Esophagus (tissue), 2 donors: Measurements from ENCODE around the gene SAMD5. TPM values are rescaled to one million over a fixed set of nuclear protein-coding genes. Genes with fewer than 3 reads are reported as not detected.

Experiments
- H3K27ac ChIP-seq, 2 donors: one replicate each; pipeline ENCODE4 v1.5.1; 2013; ENCODE audit warnings: low read depth in 2 of 2, mild to moderate bottlenecking in 2 of 2, inconsistent platforms in 1 of 2, low read length in 1 of 2, moderate library complexity in 1 of 2
- H3K27me3 ChIP-seq, 2 donors: one replicate each; pipeline ENCODE4 v1.6.1; 2013; ENCODE audit warnings: low read length in 2 of 2, control low read depth in 1 of 2, mild to moderate bottlenecking in 1 of 2; ENCODE audit not compliant: insufficient read depth in 2 of 2, control insufficient read depth in 1 of 2
- H3K36me3 ChIP-seq, 2 donors: one replicate each; pipeline ENCODE4 v1.6.1; 2013; ENCODE audit warnings: low read length in 1 of 2; ENCODE audit not compliant: control insufficient read depth in 2 of 2, insufficient read depth in 2 of 2
- H3K4me1 ChIP-seq, 2 donors: one replicate each; pipeline ENCODE4 v1.6.1; 2013; ENCODE audit warnings: low read length in 1 of 2; ENCODE audit not compliant: control insufficient read depth in 2 of 2, insufficient read depth in 2 of 2
- H3K4me3 ChIP-seq, 2 donors: one replicate each; pipeline ENCODE4 v1.5.1; 2013; ENCODE audit warnings: low read length in 2 of 2, mild to moderate bottlenecking in 2 of 2, low read depth in 1 of 2, moderate library complexity in 1 of 2
- H3K9me3 ChIP-seq, 2 donors: one replicate each; pipeline ENCODE4 v1.6.1; 2013; ENCODE audit warnings: mild to moderate bottlenecking in 2 of 2, low read depth in 1 of 2, low read length in 1 of 2, moderate library complexity in 1 of 2; ENCODE audit not compliant: control insufficient read depth in 2 of 2, insufficient read depth in 1 of 2
- WGBS, 2 donors: extraction: QIAGEN DNeasy Blood & Tissue Kit; methylation state at CpG; one replicate each; pipeline ENCODE4 v1.1.7; 2013; 5-methylcytosine and 5-hydroxymethylcytosine counted together
- polyA plus RNA-seq, 2 donors: library from polyadenylated mRNA; stranded (reverse); fragments of 200-250 nt; gene quantifications; one replicate each; pipeline ENCODE4 v1.2.3, GENCODE V29; 2013
- donor health status: healthy with polysubstance abuse.
- donor health status: Bipolar disorder and iron deficiency.

Gene SAMD5
- polyA plus RNA-seq, 2 donors, result 7.2 to 7.4 TPM

DNA sequence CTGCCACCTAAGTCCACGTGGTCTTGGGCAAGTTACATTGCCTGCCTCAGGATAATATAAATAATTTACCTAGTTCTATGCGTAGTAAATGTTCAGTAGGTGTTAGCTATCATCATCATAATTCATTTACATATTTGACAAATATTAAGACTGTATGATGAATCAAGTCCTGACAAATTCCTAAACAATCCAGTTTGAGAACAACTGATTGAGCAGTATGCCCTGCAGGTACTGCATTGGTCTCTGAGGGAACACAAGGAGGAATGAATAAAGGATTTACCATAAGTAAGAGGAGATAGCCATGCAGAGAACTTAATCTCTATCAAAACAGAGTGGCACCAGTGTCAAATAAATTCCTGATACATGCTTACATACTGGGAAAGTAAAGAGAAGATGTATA, 70.4 kb downstream of the SAMD5 start:
- no peaks in the 10 kb centered on the region for H3K9me3 ChIP-seq
- 66 to 77% methylated on average over 2 of the region's 2 CpGs for WGBS, 2 donors
- H3K27ac ChIP-seq, result no peak overlapping the region
- H3K27me3 ChIP-seq, result no peaks in the 10 kb centered on the region
- H3K36me3 ChIP-seq, result no peaks in the 10 kb centered on the region
- H3K4me1 ChIP-seq, result no peaks in the 10 kb centered on the region
- no peak overlapping the region for H3K4me3 ChIP-seq

DNA sequence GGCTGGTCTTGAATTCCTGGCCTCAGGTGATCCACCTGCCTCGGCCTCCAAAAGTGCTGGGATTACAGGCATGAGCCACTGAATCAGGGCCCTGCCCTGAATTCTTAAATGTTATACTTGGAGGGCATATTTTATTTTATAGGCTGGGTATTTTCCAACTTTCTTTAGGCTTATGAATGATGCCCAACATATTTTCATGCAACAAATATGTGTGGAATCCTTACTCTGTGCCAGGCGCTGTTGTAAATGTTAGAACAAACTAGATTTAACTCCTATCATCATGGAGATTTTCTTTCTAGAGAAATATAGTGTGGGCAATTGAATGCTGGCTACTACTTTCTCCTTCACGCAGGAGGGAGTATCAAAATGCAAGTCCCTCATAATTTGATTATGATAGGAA, 71.2 kb downstream of the SAMD5 start:
- 70 to 82% methylated on average over 3 of the region's 3 CpGs for WGBS, 2 donors
- Histone ChIP-seq H3K4me3 (no peak overlapping the region), H3K4me1 (no peaks in the 10 kb centered on the region), H3K9me3 (peaks cover 0 to 3% of the 10 kb centered on the region in 2 donors), H3K27ac (no peak overlapping the region), H3K27me3 (no peaks in the 10 kb centered on the region), H3K36me3 (no peaks in the 10 kb centered on the region)

DNA sequence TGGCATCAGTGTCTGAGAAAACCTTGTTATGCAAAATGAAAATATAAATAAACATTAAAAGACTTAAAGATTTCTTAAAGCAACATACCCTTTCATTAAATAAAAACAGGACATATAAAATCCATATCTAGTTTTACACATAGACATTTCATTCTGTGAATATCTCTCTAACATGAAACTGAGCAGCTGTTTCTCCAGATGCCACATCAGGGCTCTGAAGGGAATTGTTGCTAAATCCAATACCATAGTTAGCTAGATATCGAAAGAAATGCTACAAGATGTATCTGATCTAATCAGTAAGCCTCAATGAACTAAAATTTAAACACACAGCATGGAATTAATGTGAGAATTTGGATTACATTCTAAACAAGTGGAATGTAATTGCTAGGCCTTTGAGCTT, 74.5 kb downstream of the SAMD5 start:
- no peaks in the 10 kb centered on the region for H3K27me3 ChIP-seq
- no peaks in the 10 kb centered on the region for H3K36me3 ChIP-seq
- H3K27ac ChIP-seq, result no peak overlapping the region
- H3K9me3 ChIP-seq, result peaks cover 0 to 3% of the 10 kb centered on the region in 2 donors
- 81 to 90% methylated on average over 1 of the region's 1 CpG for WGBS, 2 donors
- peaks cover 0 to 3% of the 10 kb centered on the region in 2 donors for H3K4me1 ChIP-seq
- H3K4me3 ChIP-seq, result no peak overlapping the region

DNA sequence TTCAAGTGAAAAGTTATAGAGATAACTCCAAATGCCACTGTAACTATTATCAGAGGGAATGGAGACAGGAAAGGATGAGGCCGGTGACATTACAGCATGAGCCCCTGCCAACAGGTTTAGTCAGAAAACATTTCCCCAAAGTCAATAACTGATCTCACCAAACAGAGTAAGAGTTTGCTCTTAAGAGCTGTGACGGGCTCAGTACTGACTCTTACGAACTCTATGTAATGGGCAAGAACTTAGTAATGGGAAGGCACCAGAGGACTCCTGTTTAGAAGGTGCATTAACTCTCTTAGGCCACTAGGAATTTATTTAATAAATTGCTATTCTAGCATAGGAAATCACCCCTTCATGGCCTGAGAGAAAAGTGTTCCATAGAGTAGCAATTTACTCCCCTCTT, 76.8 kb downstream of the SAMD5 start:
- 92 to 93% methylated on average over 3 of the region's 3 CpGs for WGBS, 2 donors

DNA sequence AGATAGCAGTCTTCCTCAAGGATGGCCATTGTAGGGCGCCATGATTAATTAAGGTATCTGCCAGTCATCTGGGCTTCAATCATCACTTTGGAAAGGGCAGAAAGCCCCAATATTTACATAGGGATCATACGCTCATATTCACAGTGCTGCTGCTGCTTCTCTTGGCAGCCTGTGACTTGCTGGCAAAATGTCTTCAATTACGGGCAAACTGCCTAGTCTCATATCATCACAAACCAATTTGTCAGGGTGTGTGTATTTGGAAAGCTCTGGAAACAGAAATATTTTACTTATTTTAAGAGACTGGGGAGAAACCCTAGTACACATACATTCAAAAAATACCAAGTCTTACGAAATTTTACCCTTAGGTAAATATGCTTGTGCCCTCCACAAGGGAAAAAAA, 77.6 kb downstream of the SAMD5 start:
- Histone ChIP-seq H3K4me1 (peaks cover 0 to 3% of the 10 kb centered on the region in 2 donors), H3K36me3 (no peaks in the 10 kb centered on the region), H3K9me3 (peaks cover 0 to 3% of the 10 kb centered on the region in 2 donors), H3K4me3 (no peak overlapping the region), H3K27me3 (no peaks in the 10 kb centered on the region), H3K27ac (no peak overlapping the region)
- 24 to 26% methylated on average over 4 of the region's 4 CpGs for WGBS, 2 donors

More for the DNA sequence above, 76.8 kb downstream of the SAMD5 start:
- H3K4me3 ChIP-seq, result no peak overlapping the region
- H3K9me3 ChIP-seq, result peaks cover 0 to 3% of the 10 kb centered on the region in 2 donors
- no peaks in the 10 kb centered on the region for H3K27me3 ChIP-seq
- no peaks in the 10 kb centered on the region for H3K36me3 ChIP-seq
- H3K27ac ChIP-seq, result no peak overlapping the region
- H3K4me1 ChIP-seq, result peaks cover 0 to 3% of the 10 kb centered on the region in 2 donors

DNA sequence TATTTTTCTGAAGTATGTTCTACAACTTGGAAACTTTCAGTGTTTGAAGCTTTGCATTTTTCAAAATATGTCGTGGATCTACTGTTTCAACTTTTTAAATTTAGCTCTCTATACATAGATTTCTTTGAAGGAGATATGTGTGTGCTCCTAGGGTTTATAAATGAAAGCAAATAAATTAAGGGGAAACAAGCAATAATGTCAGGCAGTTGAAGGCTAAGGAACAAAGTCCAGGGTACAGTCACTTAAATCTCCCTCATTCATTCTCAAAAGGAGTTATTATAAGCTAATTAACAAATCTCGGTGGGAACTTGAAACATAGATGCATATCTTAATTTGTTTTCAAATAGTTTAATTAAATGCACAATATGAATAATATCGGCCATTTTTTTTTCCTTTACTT, 79.4 kb downstream of the SAMD5 start:
- 63 to 81% methylated on average over 3 of the region's 3 CpGs for WGBS, 2 donors
- H3K4me3 ChIP-seq, result no peak overlapping the region
- H3K27ac ChIP-seq, result no peak overlapping the region
- H3K4me1 ChIP-seq, result peaks cover 0 to 3% of the 10 kb centered on the region in 2 donors
- H3K36me3 ChIP-seq, result no peaks in the 10 kb centered on the region
- H3K27me3 ChIP-seq, result no peaks in the 10 kb centered on the region
- peaks cover 0 to 3% of the 10 kb centered on the region in 2 donors for H3K9me3 ChIP-seq

DNA sequence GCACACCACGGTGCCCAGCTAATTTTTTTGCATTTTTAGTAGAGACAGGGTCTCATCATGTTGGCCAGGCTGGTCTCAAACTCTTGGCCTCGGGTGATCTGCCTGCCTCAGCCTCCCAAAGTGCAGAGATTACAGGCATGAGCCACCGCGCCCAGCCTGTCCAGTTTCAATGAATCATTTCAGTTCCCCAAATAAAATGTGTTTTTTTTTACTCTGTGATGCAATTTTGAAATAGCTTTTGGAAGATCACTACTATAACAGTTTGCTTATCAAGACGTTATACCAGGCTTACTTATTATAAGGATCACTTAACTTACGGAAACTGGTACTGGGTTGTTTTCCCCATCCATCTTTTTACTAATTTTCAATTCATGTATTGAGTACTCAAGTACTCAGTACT, 80.0 kb downstream of the SAMD5 start:
- H3K36me3 ChIP-seq, result no peaks in the 10 kb centered on the region
- H3K27me3 ChIP-seq, result no peaks in the 10 kb centered on the region
- 80 to 84% methylated on average over 6 of the region's 6 CpGs for WGBS, 2 donors
- H3K4me3 ChIP-seq, result no peak overlapping the region
- H3K9me3 ChIP-seq, result peaks cover 0 to 3% of the 10 kb centered on the region in 2 donors
- H3K4me1 ChIP-seq, result peaks cover 0 to 3% of the 10 kb centered on the region in 2 donors
- H3K27ac ChIP-seq, result no peak overlapping the region

DNA sequence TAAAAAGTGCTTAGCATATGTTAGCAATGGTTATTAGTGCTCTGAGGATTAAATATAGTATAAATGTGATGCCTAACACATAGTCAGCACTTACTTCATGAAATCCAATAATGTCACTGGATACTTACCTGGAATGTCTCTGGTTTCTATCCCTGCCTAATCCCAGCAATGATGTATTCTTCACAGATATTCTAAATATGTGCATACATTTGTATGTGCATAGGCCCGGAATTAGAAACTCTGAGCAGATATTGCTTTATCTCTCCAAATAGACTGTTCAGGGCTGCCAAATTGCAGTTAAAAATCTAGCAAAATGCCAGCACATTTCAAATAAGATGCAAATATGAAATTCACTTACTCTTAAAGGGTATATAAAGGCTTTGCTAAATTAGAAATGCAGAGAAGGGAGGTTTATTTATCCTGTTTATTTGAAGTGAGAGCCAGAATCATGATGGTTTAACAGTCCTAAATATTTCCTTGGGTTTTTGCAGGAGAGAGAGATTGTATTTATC, 81.3 kb downstream of the SAMD5 start:
- WGBS, 2 donors, result 18 to 52% methylated on average over 1 of the region's 1 CpG
- Histone ChIP-seq H3K9me3 (no peaks in the 10 kb centered on the region), H3K36me3 (no peaks in the 10 kb centered on the region), H3K4me3 (no peak overlapping the region), H3K4me1 (peaks cover 0 to 3% of the 10 kb centered on the region in 2 donors), H3K27ac (no peak overlapping the region), H3K27me3 (no peaks in the 10 kb centered on the region)

DNA sequence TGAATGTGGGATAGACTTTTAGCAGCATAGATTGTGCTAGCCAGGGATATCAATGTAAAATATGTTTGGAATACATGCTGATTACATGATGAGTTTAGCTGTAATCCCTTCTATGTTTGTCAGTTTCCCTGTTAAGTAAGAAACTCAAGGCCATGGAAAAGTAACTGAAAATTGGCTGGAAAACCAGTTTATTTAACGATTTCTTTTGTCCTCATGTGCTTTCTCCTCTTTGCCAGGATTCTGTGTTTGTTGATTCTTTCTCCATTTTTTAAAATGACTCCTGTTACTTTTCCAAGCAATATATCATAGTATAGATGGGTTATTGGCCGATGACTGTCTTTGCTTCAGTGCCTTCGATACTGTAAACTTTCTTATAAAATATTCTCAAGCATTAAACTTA, 87.5 kb downstream of the SAMD5 start:
- Histone ChIP-seq H3K4me3 (no peak overlapping the region), H3K27ac (no peak overlapping the region), H3K27me3 (no peaks in the 10 kb centered on the region), H3K9me3 (no peaks in the 10 kb centered on the region), H3K4me1 (no peaks in the 10 kb centered on the region), H3K36me3 (no peaks in the 10 kb centered on the region)
- 60 to 66% methylated on average over 3 of the region's 3 CpGs for WGBS, 2 donors

DNA sequence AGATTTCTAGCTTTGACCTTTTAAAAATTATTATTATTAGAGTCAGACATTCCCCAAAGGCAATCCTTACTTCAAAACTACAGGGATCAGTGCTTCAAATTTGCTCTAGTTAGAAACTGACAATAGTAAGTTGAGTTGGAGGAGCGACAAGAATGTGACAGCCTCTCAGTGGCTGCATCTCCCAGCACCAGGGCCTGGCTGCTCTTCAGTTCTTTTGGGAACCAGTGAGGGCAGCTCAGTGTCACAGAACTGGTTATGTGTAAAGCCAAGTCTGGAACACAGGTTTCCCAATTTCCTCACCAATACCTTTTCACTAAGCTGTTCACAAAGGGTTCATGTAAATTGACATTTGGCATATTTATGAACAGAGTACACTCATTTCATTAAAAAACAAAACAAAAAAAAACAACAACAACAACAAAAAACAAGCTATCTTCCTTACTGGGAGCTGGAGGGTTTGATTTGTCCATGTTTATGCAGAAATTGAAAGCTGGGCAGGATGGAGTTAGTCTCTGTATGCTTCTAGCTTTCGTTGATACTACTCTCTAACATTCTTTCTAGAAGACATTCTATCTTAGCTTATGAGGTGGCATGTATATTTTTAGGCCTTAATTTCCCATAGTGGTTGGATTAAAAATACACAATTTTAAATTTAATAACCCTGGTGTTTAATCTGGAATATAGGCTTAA, 95.0 kb downstream of the SAMD5 start:
- WGBS, 2 donors, result 73 to 81% methylated on average over 2 of the region's 2 CpGs
- Histone ChIP-seq H3K27ac (no peak overlapping the region), H3K36me3 (no peaks in the 10 kb centered on the region), H3K4me3 (no peak overlapping the region), H3K4me1 (no peaks in the 10 kb centered on the region), H3K9me3 (no peaks in the 10 kb centered on the region), H3K27me3 (no peaks in the 10 kb centered on the region)
